PC-9 (cell line): ENCODE measurements around the gene PAFAH1B1. TPM values are rescaled to one million over a fixed set of nuclear protein-coding genes. Genes with fewer than 3 reads are reported as not detected.

Experiments
- BruUV-seq: library from RNA; stranded (reverse); fragments of 400-500 nt; replicated peaks from 2 replicates; lab custom pipeline; 2021; lab: Mats Ljungman, UMichigan
- CTCF ChIA-PET: fragments of 300-600 bp; sonication (Branson Sonifier 250); formaldehyde crosslinking; loops from one replicate; lab custom pipeline; 2022; ENCODE audit warnings: antibody characterized with exemption; lab: Charles Lee
- POLR2A ChIA-PET: fragments of 300-600 bp; sonication (Branson Sonifier 250); formaldehyde crosslinking; loops from one replicate; lab custom pipeline; 2022; ENCODE audit warnings: antibody characterized with exemption; ENCODE audit not compliant: unreplicated experiment; lab: Charles Lee
- DNase-seq, 2 experiments: peaks; one replicate each; pipeline versions ENCODE4 v3.0.0 to v3.0.0-alpha.2; 2015 to 2022; ENCODE audit warnings: mixed read lengths in 1 of 2
- H2AFZ ChIP-seq: fragments of 200-600 bp; sonication (generic); 2 replicates; pipeline ENCODE4 v1.8.1; 2017; ENCODE audit warnings: antibody characterized with exemption
- H3F3A ChIP-seq: fragments of 200-600 bp; sonication (generic); 2 replicates; pipeline ENCODE4 v1.8.1; 2017; ENCODE audit warnings: antibody characterized with exemption, mild to moderate bottlenecking, low read depth; ENCODE audit not compliant: insufficient read depth
- H3K27ac ChIP-seq: fragments of 200-600 bp; sonication (generic); 2 replicates; pipeline ENCODE4 v1.6.1; 2016; ENCODE audit warnings: mixed run types
- H3K27me3 ChIP-seq: fragments of 200-600 bp; sonication (generic); 2 replicates; pipeline ENCODE4 v1.6.1; 2016; ENCODE audit warnings: low read depth, mixed run types; ENCODE audit not compliant: insufficient read depth
- H3K36me3 ChIP-seq: fragments of 200-600 bp; sonication (generic); 2 replicates; pipeline ENCODE4 v1.6.1; 2016; ENCODE audit warnings: low read depth, mixed run types
- H3K4me1 ChIP-seq: fragments of 200-600 bp; sonication (generic); replicated peaks from 2 replicates; pipeline ENCODE4 v1.6.1; 2016; ENCODE audit warnings: mixed run types; ENCODE audit not compliant: insufficient read depth
- H3K4me2 ChIP-seq: fragments of 200-600 bp; sonication (generic); 2 replicates; pipeline ENCODE4 v1.6.1; 2017; ENCODE audit warnings: mixed run types
- H3K4me3 ChIP-seq: fragments of 200-600 bp; sonication (generic); 2 replicates; pipeline ENCODE4 v1.6.1; 2016; ENCODE audit warnings: mixed run types
- H3K79me2 ChIP-seq: fragments of 200-600 bp; sonication (generic); 2 replicates; pipeline ENCODE4 v1.6.1; 2017; ENCODE audit warnings: low read depth, mixed run types
- H3K9me2 ChIP-seq: fragments of 200-600 bp; sonication (generic); 2 replicates; pipeline ENCODE4 v1.8.1; 2017; ENCODE audit warnings: mild to moderate bottlenecking; ENCODE audit not compliant: insufficient read depth
- H3K9me3 ChIP-seq: fragments of 200-600 bp; sonication (generic); 2 replicates; pipeline ENCODE4 v1.8.1; 2016; ENCODE audit warnings: low read depth; ENCODE audit not compliant: insufficient read depth
- H4K20me1 ChIP-seq: fragments of 200-600 bp; sonication (generic); 2 replicates; pipeline ENCODE4 v1.8.1; 2017; ENCODE audit not compliant: insufficient read depth
- EZH2 ChIP-seq: fragments of 200-600 bp; sonication (generic); IDR thresholded peaks from 2 replicates; pipeline ENCODE4 v1.8.0; 2017; ENCODE audit warnings: antibody characterized with exemption, low read depth
- intact Hi-C: fragments of 100-400 bp; cut with micrococcal nuclease; formaldehyde crosslinking; loops from one replicate; pipeline ENCODE4 v1.10.0; 2022; ENCODE audit not compliant: unreplicated experiment
- total RNA-seq: library from RNA; stranded (reverse); gene quantifications from 2 replicates; pipeline ENCODE4 v1.2.3, GENCODE V29; 2021
- TF ChIP-seq, protein P1 (sequence below): fragments of 200-600 bp; sonication (generic); conservative IDR thresholded peaks from 2 replicates; pipeline ENCODE4 v1.6.1; 2017; ENCODE audit warnings: mixed run types, antibody characterized with exemption, mild to moderate bottlenecking, moderate library complexity

Gene PAFAH1B1
- total RNA-seq, 1 experiment from 2014 or later, result 152 TPM

DNA sequence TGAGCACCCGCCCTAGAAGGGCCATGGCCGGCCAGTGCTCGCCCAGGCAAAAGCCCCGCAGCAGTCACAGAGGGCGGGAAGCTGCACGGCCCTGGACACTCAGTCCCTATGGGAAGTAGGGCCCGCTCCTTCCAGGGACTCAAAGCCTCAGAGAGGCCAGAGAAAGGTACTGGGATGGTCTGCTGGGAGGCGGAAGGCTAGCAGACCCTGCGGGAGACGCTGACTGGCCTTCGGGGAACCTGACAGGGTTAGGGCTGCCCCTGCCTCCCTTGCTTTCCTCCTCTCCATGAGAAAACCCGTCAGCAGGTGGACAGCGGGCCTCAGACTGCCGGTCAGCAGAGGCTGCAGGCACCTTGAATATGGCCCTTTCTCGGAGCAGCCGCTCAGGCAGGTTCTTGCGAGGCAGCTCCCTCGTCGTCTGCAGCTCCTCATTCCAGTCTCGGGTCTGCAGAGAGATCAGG is 106.6 kb downstream of the PAFAH1B1 start:
- no peak for DNase-seq
- Histone ChIP-seq H4K20me1 (peaks cover 49% of the 10 kb centered on the region), H3K27ac (no peak overlapping the region), H3K9me3 (no peaks in the 10 kb centered on the region), H3K27me3 (no peaks in the 10 kb centered on the region), H2AFZ (no peak overlapping the region), H3K4me1 (no peaks in the 10 kb centered on the region), H3K9me2 (no peaks in the 10 kb centered on the region), H3K4me3 (no peak overlapping the region), H3F3A (peaks cover 8% of the 10 kb centered on the region; the same call in 1 of the 2 replicates), H3K79me2 (peaks cover 16% of the 10 kb centered on the region), H3K36me3 (peaks cover 19% of the 10 kb centered on the region), H3K4me2 (no peak overlapping the region)
- POLR2A ChIA-PET, result no interaction called here
- TF ChIP-seq, protein P1, sequence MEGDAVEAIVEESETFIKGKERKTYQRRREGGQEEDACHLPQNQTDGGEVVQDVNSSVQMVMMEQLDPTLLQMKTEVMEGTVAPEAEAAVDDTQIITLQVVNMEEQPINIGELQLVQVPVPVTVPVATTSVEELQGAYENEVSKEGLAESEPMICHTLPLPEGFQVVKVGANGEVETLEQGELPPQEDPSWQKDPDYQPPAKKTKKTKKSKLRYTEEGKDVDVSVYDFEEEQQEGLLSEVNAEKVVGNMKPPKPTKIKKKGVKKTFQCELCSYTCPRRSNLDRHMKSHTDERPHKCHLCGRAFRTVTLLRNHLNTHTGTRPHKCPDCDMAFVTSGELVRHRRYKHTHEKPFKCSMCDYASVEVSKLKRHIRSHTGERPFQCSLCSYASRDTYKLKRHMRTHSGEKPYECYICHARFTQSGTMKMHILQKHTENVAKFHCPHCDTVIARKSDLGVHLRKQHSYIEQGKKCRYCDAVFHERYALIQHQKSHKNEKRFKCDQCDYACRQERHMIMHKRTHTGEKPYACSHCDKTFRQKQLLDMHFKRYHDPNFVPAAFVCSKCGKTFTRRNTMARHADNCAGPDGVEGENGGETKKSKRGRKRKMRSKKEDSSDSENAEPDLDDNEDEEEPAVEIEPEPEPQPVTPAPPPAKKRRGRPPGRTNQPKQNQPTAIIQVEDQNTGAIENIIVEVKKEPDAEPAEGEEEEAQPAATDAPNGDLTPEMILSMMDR, result no peak
- no peak for TF ChIP-seq EZH2
- BruUV-seq, result no TSS peak
- intact Hi-C loops, result no loop called here
- CTCF ChIA-PET, result no interaction called here

GRCh38 chr17:2700491-2701141 is 107.2 kb downstream of the PAFAH1B1 start:
- BruUV-seq, result no TSS peak
- CTCF ChIA-PET, result no interaction called here
- Histone ChIP-seq H3K4me1 (no peaks in the 10 kb centered on the region), H3K4me2 (no peak overlapping the region), H3F3A (peaks cover 8% of the 10 kb centered on the region; the same call in 1 of the 2 replicates), H4K20me1 (peaks cover 49% of the 10 kb centered on the region), H3K4me3 (no peak overlapping the region), H3K9me3 (no peaks in the 10 kb centered on the region), H3K27me3 (no peaks in the 10 kb centered on the region), H3K36me3 (peaks cover 19% of the 10 kb centered on the region), H3K27ac (no peak overlapping the region), H3K79me2 (peaks cover 21% of the 10 kb centered on the region), H2AFZ (no peak overlapping the region), H3K9me2 (no peaks in the 10 kb centered on the region)
- DNase-seq, result no peak
- intact Hi-C loops, result no loop called here
- TF ChIP-seq, protein P1, result no peak
- TF ChIP-seq EZH2, result no peak
- POLR2A ChIA-PET, result no interaction called here

DNA sequence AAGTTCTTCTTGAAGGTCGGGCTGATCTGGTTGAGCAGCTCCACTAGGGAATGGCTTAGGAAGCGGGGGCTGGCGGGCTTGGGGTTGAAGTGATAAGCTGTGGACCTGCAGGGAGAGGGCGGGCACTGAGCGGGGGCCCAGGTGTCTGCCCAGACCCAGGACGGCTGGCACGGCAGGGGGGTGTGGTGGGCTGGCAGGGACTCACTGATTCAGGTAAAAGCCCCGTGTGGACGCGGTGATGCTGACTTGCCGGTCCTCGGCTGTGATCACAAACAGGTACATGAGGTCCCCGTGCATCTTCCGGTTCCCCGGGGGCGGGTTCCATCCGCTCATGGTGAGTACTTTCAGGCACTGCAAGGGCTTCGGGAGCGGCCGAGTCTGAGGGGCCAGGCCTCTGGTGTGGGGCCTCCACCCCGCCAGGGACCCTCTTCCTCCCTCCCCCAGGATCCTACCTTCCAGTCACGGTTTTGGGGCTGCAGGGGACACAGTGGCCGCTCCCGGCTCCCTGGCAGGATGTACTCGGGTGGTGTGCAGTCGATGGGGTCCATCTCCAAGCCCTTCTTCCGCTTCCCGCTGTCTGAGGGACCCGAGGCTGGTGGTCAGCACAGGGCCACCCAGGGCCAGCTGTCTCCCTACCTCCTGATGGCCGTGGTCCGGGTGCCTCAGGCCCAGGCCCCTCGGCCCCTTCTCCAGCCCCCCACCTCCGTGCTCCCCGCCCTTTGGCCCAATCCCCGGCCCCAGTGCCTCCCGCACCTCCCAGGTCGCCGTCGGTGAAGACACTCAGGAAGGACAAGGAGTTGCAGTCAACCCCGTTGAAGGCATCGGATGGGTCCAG is 107.9 kb downstream of the PAFAH1B1 start:
- Histone ChIP-seq H3K9me3 (no peaks in the 10 kb centered on the region), H4K20me1 (peaks cover 49% of the 10 kb centered on the region), H2AFZ (no peak overlapping the region), H3K4me2 (no peak overlapping the region), H3K36me3 (peaks cover 19% of the 10 kb centered on the region), H3K4me1 (no peaks in the 10 kb centered on the region), H3K27me3 (no peaks in the 10 kb centered on the region), H3K27ac (no peak overlapping the region), H3K9me2 (no peaks in the 10 kb centered on the region), H3F3A (peaks cover 8% of the 10 kb centered on the region; the same call in 1 of the 2 replicates), H3K4me3 (no peak overlapping the region), H3K79me2 (peaks cover 29% of the 10 kb centered on the region)
- BruUV-seq, result no TSS peak
- intact Hi-C loops, result no loop called here
- ChIA-PET CTCF (no interaction called here), POLR2A (no interaction called here)
- DNase-seq, result no peak
- no peak for TF ChIP-seq EZH2
- TF ChIP-seq, protein P1, result no peak
